Suprapubic skin (tissue), 4 donors: ENCODE measurements around the gene TSHZ2.

ENCODE experiments used
- EP300 ChIP-seq: sonication (generic); formaldehyde crosslinking; IDR thresholded peaks from one replicate; pipeline ENCODE4 v1.6.1; 2017; ENCODE audit warnings: antibody characterized with exemption
- POLR2A ChIP-seq, 2 donors: fragments of 450-650 bp; IDR thresholded peaks; one replicate each; pipeline ENCODE4 v1.6.1; 2017; ENCODE audit warnings: antibody characterized with exemption in 2 of 2, mild to moderate bottlenecking in 2 of 2, moderate library complexity in 2 of 2
- POLR2AphosphoS5 ChIP-seq, 3 donors: sonication (generic); formaldehyde crosslinking; IDR thresholded peaks; one replicate each; pipeline ENCODE4 v1.6.1; 2017; ENCODE audit warnings: antibody characterized with exemption in 3 of 3
- TF ChIP-seq, protein P1 (sequence below), 2 donors: fragments of 200-600 bp in 1 of 2; fragments of 450-650 bp in 1 of 2; sonication (generic) in 1 of 2; IDR thresholded peaks; one replicate each; pipeline ENCODE4 v1.5.1; 2016 to 2019; ENCODE audit warnings: antibody characterized with exemption in 2 of 2, mild to moderate bottlenecking in 1 of 2, moderate library complexity in 1 of 2

DNA sequence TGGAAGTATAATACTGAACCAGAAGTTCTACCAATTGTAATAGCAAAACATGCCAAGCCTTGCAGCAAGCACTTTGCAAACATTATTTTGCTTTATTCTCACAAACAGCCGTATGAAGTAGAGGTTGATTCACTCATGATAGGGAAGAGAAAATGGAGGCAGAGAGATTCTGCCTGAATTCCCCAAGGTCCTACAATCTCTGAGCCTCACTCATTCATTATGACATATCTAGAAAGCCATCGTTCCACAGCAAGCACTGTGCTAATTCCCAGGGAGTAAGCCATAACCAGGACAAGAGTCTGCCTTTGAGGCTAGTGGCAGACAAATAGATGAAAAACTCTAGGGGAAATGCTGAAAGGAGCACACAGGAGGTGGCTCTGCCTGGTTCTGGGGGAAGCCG lies 288.0 kb downstream of the TSHZ2 start:
- TF ChIP-seq, protein P1, sequence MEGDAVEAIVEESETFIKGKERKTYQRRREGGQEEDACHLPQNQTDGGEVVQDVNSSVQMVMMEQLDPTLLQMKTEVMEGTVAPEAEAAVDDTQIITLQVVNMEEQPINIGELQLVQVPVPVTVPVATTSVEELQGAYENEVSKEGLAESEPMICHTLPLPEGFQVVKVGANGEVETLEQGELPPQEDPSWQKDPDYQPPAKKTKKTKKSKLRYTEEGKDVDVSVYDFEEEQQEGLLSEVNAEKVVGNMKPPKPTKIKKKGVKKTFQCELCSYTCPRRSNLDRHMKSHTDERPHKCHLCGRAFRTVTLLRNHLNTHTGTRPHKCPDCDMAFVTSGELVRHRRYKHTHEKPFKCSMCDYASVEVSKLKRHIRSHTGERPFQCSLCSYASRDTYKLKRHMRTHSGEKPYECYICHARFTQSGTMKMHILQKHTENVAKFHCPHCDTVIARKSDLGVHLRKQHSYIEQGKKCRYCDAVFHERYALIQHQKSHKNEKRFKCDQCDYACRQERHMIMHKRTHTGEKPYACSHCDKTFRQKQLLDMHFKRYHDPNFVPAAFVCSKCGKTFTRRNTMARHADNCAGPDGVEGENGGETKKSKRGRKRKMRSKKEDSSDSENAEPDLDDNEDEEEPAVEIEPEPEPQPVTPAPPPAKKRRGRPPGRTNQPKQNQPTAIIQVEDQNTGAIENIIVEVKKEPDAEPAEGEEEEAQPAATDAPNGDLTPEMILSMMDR (IDR thresholded peaks at IDR 0.05), result no peak
- TF ChIP-seq POLR2AphosphoS5 (IDR thresholded peaks at IDR 0.05) (no peak), POLR2A (IDR thresholded peaks at IDR 0.05) (no peak), EP300 (no peak)
